ENCODE measurements around the gene CACNA1E.

CACNA1E gene

GRCh38 chr1:181592255-181592859 lies 109.0 kb downstream of the CACNA1E start:
- no peak for DNase-seq

DNA sequence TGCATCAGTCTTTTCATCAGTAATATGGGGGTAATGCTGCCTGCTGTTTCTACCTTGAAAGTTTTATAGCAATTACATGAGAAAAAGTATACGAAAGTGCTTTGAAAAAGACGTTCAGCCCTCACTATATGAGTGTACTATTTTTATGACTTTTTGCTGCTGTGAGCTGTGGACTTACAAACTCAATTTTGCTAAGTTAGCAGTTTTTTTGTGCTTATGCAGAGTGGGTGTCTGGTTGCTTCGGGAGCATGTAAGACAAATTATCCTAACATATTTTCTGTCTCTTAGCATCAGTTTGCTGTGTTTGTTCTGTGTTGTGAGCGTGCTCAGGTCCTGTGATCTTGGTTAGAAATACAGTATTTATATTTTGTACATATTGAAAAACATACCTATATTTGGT lies 109.7 kb downstream of the CACNA1E start:
- DNase-seq = no peak

- DNase-seq = no peak
Measured at GRCh38 chr1:181594553-181594952, 111.2 kb downstream of the CACNA1E start.

DNA sequence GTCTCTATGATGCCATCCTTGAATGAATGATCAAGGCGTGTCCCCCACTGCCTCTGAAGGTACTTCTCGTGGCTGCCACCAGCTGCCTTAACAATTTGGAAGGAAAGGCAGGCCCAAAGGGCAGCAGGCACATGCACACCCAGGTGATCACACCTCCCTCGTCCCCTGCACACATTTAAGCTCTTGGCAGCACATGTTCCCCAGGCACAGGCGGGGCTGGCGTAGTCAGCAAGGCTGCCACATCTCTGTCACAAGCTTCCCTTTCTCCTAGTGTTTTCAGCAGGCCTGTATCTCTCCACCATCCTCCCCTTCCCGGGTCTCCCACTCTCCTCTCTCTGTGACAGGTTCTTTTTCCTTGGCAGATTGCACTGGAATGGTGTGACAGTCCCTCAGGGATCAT lies 111.9 kb downstream of the CACNA1E start:
- DNase-seq = no peak

- no peak for DNase-seq
Measured at GRCh38 chr1:181601186-181601950, 118.1 kb downstream of the CACNA1E start.

DNA sequence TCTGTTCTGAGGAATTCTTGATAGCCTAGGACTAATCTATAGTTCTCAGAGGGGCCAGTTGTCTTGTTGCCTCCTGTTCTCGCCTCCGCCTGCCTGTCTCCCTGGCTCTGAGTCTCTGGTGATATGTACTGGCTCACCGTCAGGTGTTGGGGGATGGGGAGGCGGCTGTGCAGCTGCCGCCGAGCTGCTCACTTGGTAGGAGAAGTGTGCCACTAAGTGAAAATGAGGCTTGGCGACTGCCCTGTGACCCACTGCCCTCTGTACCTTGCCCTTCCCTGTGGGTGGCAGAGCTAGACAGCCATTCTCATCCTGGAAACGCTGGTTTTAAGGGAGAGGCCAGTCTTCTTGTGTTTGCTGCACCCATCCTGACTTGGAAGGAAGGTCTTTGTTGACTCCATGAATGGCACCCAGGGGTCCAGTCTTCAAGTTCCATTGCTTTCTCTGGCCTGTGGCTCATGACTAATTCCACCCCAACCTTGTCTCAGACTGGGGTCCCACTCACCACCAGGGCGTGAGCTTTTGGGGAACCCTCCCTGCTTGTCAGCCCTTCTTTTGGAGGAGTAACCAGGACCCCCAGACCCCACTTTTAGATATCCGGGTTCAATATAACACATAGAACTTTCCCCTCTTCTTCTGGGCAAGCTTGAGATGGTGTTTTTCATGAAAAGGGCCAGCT lies 120.6 kb downstream of the CACNA1E start:
- DNase-seq = no peak

- DNase-seq = peak; percentile 20
Measured at GRCh38 chr1:181604482-181605249, 121.3 kb downstream of the CACNA1E start.

DNA sequence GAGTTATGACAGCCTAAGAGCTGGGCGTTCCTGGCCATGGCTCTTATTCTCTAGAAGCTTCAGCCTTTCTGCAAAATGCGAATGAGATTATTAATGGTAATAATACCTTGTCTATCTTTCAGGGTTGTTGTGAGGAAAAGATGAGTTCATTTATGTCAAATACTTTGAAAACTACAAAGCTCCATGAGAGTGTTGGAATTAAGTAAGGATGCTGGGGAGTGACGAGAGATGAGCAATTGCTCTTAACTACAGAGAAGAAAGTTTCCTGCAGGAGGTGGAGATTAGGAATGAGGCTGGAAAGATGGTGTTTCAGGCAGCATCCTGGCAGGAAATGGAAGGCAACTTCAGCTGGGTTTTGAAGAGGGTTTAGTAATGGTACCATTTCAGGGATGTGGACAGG lies 124.2 kb downstream of the CACNA1E start:
- DNase-seq = no peak

- DNase-seq = no peak
Measured at GRCh38 chr1:181608386-181608785, 125.1 kb downstream of the CACNA1E start.

DNA sequence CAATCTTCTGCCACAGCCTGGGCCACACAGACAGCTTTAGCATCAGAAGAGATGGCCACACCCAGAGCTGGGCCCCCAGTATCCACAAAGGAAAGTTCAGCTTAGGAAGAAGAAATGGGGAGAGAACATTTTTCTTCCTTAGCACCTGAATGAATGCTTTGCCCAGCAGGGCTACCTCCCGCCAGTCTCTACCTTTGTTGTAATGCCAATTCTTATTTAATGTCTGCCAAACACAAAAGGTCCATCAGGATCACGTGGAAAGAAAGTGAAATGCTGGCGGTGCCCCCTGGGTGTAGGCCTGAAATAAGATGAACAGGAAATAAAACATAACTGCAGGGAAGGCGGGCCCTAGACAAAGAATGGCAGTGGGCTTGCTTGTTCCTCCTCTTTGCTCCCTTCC lies 125.6 kb downstream of the CACNA1E start:
- DNase-seq = no peak

DNA sequence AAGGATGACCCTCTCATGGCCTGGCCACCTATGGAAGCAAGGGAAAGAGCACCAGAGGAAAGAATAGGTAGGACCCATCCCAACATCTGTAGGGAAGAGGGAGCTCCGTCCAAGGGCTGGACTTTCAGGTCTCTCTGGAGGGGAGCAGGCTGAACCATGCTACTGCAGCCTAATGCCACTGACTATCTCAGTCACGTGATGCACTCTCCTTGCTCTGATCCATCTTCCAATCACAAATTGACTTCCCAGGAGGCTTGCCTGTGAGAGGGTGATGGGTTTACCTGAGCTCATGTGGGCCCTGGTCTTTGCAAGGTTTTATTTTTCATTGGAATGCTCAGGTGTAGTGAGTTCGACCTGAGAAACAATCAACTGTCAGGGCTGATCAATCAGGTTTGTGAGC lies 128.8 kb downstream of the CACNA1E start:
- DNase-seq = no peak

GRCh38 chr1:181618559-181618958 lies 135.2 kb downstream of the CACNA1E start:
- DNase-seq = no peak

DNA sequence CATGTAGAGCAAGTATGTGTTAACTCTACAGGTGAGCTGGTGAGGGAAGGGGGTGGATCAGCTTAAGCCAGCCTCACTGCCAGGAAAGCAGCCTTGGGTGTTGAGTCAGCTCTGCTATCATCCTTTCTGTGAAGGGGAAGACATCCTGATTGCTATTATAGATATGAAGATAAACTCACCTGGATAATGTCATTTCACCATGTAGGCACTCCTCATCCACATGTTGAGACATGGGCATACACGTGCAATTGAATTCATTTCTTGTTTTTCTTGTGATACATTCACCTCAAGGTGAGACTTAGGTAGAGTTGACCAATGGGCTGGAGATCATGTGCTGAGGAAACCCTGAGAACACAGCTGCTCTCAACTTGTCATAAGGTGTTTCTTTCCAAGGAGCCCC lies 136.9 kb downstream of the CACNA1E start:
- no peak for DNase-seq

DNA sequence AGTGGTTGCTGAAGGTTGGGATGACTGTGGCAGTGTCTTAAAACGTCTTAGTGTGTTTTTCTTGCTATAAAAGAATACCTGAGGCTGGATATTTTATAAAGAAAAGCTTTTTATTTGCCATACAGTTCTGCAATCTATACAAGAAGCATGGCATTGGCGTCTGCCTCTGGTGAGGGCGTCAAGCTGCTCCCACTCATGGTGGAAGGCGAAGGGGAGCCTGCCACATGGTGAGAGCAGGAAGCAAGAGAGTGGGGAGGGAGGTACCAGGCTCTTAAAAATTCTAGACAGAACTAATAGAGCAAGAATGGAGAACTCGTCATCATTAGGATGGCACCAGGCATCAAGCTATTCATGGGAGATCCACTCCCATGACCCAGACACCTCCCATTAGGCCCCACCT lies 140.5 kb downstream of the CACNA1E start:
- no peak for DNase-seq

GRCh38 chr1:181626279-181626938 lies 143.1 kb downstream of the CACNA1E start:
- DNase-seq = no peak

DNA sequence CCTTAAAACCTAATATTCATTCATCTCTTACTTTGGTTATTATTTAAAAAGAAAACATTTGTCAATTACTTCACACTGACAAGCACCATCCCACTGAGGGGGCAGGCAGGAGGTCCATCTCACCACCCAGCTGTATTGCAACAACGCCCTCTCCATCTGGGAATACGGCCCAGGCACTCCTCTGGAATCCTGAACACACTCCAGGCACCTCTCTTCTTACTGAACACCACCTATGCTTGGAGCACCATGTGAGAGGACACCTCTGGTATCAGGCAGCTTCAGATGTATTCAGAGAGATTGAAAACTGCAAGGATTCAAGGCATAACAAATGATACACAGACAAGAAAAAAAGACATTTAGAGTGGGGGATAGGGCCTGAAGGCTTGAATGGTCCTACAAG lies 147.1 kb downstream of the CACNA1E start:
- no peak for DNase-seq

GRCh38 chr1:181630838-181631237 lies 147.5 kb downstream of the CACNA1E start:
- DNase-seq = no peak

- no peak for DNase-seq
Measured at GRCh38 chr1:181632492-181632891, 149.2 kb downstream of the CACNA1E start.

- DNase-seq = no peak
Measured at GRCh38 chr1:181632960-181633359, 149.6 kb downstream of the CACNA1E start.

- DNase-seq = no peak
Measured at GRCh38 chr1:181635110-181635509, 151.8 kb downstream of the CACNA1E start.

- no peak for DNase-seq
Measured at GRCh38 chr1:181637998-181638397, 154.7 kb downstream of the CACNA1E start.

DNA sequence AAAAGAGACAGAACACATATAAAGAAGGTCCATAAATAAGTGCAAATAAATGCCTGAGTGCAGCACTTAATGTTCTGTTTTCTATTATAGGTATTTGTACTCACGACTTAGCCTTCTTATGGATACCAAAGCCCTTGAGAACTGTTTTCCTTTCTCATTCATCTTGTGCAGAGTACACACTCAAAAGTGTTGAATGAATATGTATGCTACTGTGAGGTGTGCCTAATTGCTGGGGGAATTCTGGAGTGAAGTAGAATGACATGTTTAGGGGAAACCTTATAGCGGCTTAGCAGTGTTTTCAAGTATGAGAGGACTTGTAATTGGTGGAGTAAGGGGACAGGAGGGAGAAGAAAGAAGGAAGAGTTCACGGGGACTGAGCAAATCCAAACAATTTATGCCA lies 157.6 kb downstream of the CACNA1E start:
- no peak for DNase-seq

DNA sequence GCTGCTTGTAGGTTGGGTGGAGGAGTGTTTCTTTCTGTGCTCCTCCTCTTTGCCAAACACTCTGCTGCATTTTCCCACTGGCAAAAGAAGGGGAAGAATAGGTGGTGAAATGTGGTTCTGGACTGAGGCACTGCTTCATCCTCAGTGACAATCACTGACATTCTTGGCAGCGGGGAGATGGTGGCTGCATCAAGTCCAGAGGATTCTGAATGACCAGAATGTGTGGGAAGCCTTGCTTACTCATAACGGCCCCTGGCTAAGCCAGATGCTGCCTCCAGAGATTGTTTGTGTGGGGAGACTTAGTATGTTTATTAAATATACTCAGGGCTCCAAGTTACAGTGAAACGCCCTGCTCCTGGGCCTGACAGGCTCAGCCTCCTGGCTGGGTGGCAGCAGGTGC lies 160.3 kb downstream of the CACNA1E start:
- no peak for DNase-seq
